HG02610 (cell line): ENCODE data around the gene MICB.
"Not testable (repeated sequence)": the region's sequence is repeated elsewhere in the genome, so short reads cannot be mapped to it uniquely, and the experiment has no call there.

Experiments used
- ATAC-seq: cut with Tn5 transposase; IDR thresholded peaks from one replicate; pipeline ENCODE4 v1.9.1; 2021; ENCODE audit warnings: mild to moderate bottlenecking, moderate library complexity; ENCODE audit not compliant: unreplicated experiment

Gene MICB

GRCh38 chr6:31535538-31536324 lies 37.8 kb downstream of the MICB start:
- ATAC-seq = no peak

GRCh38 chr6:31538805-31539400 lies 41.0 kb downstream of the MICB start:
- no peak for ATAC-seq

GRCh38 chr6:31540640-31541039 lies 42.7 kb downstream of the MICB start:
- no peak for ATAC-seq

- no peak for ATAC-seq
Observed at GRCh38 chr6:31541059-31541657, 43.2 kb downstream of the MICB start.

GRCh38 chr6:31541658-31542521 lies 43.9 kb downstream of the MICB start, which contains the start of gene DDX39B:
Gene DDX39B, minus strand, starts transcription at chr6:31542003. Its CDS starts 1,471 bp downstream, at chr6:31540532.
- peak; percentile 63 for ATAC-seq

- no peak for ATAC-seq
Observed at GRCh38 chr6:31543639-31544038, 45.7 kb downstream of the MICB start.

GRCh38 chr6:31544676-31545075 lies 46.7 kb downstream of the MICB start:
- ATAC-seq = no peak

- ATAC-seq = no peak
Observed at GRCh38 chr6:31545291-31545690, 47.3 kb downstream of the MICB start.

- ATAC-seq = peak; percentile 38
Observed at GRCh38 chr6:31546339-31546957, 48.5 kb downstream of the MICB start, which contains the start of gene ATP6V1G2. Gene ATP6V1G2, minus strand, starts transcription at chr6:31546608. Its CDS starts 49 bp downstream, at chr6:31546559.

GRCh38 chr6:31546958-31547726 lies 49.2 kb downstream of the MICB start, which contains the start of gene NFKBIL1:
Gene NFKBIL1, plus strand, starts transcription at chr6:31547608. Its CDS starts 87 bp downstream, at chr6:31547695.
- ATAC-seq = peak; percentile 75

- no peak for ATAC-seq
Observed at GRCh38 chr6:31547727-31548543, 50.0 kb downstream of the MICB start.

- ATAC-seq = no peak
Observed at GRCh38 chr6:31548544-31548873, 50.6 kb downstream of the MICB start.

GRCh38 chr6:31551371-31551770 lies 53.4 kb downstream of the MICB start:
- ATAC-seq = not testable (repeated sequence)

- no peak for ATAC-seq
Observed at GRCh38 chr6:31556307-31556706, 58.4 kb downstream of the MICB start.

- ATAC-seq = no peak
Observed at GRCh38 chr6:31557443-31558317, 59.7 kb downstream of the MICB start.

- ATAC-seq = no peak
Observed at GRCh38 chr6:31558318-31558625, 60.3 kb downstream of the MICB start.

- peak; percentile 35 for ATAC-seq
Observed at GRCh38 chr6:31558631-31559500, 60.9 kb downstream of the MICB start.
